Measurements from ENCODE around the gene MBD3L4.
"Not testable (repeated sequence)": the region's sequence is repeated elsewhere in the genome, so short reads cannot be mapped to it uniquely, and the experiment has no call there.

Gene MBD3L4

DNA sequence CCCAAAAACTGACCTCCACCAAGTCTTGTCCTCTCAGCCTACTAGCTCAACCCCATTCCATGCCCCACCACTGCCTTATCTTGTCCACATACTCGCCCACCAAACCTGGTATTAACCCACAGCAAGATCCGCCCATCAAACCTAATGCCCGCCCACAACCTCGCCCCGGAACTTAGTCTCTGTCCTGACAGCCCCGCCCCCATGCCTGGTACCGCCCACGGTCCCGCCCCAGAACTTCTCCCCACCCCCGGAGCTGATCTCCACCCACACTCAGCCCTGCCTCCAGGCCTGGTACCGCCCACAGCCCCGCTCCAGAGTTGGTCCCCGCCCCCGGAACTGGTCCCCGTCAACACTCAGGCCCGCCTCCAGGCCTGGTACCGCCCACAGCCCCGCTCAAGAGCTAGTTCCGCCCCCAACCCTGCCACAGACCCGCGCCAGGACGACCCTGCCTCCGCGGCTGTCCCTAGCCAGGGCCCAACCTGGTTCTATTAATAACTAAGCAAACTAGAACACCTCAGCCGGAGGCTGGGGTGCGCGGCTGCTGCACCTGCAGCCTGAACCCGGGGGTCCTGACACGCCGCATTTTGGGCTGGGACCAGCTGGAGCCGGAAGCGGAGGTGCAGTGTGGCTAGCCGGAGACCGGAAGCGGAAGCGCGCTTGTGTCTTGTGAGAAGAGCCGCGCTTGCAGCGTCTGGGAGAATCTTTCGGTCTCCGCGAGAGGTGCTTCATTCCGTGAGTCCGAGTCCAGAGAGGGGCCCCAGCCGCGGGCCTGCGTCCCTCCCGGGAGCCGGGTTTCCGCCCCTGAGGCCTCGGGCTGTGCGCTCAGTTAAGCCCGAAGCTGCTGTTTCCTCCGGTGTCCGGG is 29.3 kb upstream of the MBD3L4 start, which contains the start of gene ZNF557:
TSS of gene ZNF557 (plus strand) at position 662 of the 862 bp plus-strand sequence. CDS start 5,372 bp downstream, outside the sequence.
- TF ChIP-seq, protein P1, sequence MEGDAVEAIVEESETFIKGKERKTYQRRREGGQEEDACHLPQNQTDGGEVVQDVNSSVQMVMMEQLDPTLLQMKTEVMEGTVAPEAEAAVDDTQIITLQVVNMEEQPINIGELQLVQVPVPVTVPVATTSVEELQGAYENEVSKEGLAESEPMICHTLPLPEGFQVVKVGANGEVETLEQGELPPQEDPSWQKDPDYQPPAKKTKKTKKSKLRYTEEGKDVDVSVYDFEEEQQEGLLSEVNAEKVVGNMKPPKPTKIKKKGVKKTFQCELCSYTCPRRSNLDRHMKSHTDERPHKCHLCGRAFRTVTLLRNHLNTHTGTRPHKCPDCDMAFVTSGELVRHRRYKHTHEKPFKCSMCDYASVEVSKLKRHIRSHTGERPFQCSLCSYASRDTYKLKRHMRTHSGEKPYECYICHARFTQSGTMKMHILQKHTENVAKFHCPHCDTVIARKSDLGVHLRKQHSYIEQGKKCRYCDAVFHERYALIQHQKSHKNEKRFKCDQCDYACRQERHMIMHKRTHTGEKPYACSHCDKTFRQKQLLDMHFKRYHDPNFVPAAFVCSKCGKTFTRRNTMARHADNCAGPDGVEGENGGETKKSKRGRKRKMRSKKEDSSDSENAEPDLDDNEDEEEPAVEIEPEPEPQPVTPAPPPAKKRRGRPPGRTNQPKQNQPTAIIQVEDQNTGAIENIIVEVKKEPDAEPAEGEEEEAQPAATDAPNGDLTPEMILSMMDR (IDR thresholded peaks at IDR 0.05), result no peak
- no peak for TF ChIP-seq ZFX (IDR thresholded peaks at IDR 0.05; ENCODE audit: borderline replicate concordance)
- H3K27ac ChIP-seq, result peak within 1 kb of the TSS; percentile 82

DNA sequence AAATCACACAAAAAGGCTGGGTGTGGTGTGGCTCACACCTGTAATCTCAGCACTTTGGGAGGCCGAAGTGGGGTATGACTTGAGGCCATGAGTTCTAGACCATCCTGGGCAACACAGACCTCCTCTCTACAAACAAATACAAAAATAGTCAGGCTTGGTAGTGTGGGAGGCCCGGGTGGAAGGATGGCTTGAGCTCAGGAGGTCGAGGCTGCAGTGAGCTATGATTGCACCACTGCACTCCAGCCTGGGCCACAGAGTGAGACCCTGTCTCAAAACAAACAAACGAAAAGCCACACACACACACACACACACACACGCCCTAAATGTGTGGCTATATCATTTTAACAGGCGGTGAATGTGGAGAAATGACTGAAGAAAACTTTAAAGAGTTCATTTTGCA is 28.6 kb upstream of the MBD3L4 start:
- TF ChIP-seq, protein P1 (IDR thresholded peaks at IDR 0.05), result no peak
- TF ChIP-seq ZFX (IDR thresholded peaks at IDR 0.05; ENCODE audit: borderline replicate concordance), result no peak

DNA sequence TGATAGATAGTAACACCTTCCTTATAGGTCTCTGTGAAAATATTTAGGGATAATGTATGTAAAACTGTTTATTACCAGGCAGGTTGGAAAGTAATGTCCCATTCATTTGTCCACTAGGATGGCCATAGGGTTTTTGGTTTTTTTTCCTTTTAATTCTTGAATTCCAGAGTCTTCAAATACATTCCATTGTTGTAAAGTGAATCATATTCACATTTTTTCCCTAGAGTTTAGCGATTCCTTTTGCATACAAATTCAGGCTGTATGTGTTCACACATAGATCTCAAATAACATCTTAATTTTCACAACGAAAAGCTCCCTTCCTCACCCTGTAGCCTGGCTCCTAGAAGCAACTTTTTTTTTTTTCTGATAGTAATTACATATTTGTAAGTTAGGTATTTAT is 27.7 kb upstream of the MBD3L4 start:
- no peak for TF ChIP-seq ZFX (IDR thresholded peaks at IDR 0.05; ENCODE audit: borderline replicate concordance)
- TF ChIP-seq, protein P1 (IDR thresholded peaks at IDR 0.05), result no peak
- H3K27ac ChIP-seq, result no peak overlapping the region

More for the DNA sequence above, 28.6 kb upstream of the MBD3L4 start:
- H3K27ac ChIP-seq, result peak overlapping the region; percentile 82; the same call in 1 of the 2 replicates

DNA sequence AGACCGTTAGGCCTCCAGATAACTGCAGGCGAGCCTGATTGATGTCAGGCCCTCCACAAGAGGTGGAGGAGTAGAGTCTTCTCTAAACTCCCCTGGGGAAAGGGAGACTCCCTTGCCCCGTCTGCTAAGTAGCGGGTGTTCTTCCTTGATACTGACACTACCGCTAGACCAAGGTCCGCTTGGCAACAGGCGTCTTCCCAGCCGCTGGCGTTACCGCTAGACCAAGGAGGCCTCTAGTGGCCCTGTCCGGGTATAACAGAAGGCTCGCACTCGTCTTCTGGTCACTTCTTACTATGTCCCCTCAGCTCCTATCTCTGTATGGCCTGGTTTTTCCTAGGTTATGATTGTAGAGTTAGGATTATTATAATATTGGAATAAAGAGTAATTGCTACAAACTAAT is 27.1 kb upstream of the MBD3L4 start:
- H3K27ac ChIP-seq, result not testable (repeated sequence)
- TF ChIP-seq, protein P1 (IDR thresholded peaks at IDR 0.05), result peak; percentile 48

DNA sequence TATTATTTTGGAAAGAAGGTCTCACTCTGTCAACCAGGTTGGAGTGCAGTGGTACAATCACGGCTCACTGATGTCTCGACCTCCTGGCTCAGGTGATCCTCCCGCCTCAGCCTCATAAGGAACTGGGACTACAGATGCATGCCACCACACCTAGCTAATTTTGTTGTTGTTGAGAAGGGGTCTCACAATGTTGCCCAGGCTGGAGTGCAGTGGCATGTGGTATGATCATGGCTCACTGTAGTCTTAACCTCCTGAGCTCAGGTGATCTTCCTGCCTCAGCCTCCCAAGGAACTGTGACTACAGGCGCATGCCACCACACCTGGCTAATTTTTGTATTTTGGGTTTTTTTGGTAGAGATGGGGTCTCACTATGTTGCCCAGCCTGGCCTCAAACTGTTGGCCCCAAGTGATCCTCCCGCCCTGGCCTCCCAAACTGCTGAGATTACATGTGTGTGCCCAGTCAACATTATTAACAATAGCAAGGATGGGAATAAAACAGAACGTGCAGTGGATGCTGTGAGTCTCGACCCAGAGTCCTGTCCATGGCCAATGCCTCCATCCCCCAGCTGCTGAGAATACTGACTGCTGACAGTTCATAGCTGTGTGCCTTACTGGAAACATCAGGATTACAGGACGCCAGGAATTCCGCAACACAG is 23.9 kb upstream of the MBD3L4 start:
- H3K27ac ChIP-seq, result no peak overlapping the region
- no peak for TF ChIP-seq ZFX (IDR thresholded peaks at IDR 0.05; ENCODE audit: borderline replicate concordance)
- TF ChIP-seq, protein P1 (IDR thresholded peaks at IDR 0.05), result no peak

DNA sequence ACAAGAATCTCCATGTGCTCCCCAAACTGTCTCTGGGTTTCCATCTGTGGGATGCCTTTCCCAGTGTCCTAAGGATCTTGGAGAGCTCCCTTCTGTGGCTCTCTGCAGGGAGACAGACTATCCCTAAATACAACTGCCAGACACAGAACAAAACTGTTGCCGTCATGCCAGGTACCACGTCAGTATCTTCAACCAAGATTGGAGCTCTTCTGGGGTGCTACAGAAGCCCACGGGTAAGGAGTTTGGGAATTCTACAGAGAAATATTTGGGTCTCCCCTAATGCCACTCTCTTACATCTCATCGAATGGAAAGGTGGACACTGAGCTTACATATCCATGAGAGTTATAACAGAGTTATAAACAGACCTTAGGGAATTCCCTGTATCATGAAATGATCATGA is 23.4 kb upstream of the MBD3L4 start:
- H3K27ac ChIP-seq, result no peak overlapping the region
- TF ChIP-seq, protein P1 (IDR thresholded peaks at IDR 0.05), result no peak
- TF ChIP-seq ZFX (IDR thresholded peaks at IDR 0.05; ENCODE audit: borderline replicate concordance), result no peak

DNA sequence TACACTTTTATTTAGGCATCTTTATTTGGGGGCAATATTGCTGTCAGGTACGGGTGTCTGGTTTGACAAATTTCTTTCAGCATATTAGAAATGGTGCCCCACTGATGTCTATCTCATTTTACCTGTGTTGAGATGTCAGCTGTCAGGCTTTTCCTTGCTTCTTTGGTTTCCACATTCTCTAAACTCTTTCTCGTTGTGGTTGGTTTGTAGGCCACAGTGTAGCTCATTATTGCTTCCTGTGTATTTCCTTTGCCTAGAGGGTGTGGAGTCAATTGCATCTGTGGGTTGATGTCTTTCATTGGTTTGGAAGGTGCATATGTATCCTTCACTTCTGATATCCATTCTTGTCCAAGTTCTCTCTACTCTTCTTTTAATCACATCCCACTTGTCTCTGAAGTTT is 20.0 kb upstream of the MBD3L4 start:
- H3K27ac ChIP-seq, result not testable (repeated sequence)

DNA sequence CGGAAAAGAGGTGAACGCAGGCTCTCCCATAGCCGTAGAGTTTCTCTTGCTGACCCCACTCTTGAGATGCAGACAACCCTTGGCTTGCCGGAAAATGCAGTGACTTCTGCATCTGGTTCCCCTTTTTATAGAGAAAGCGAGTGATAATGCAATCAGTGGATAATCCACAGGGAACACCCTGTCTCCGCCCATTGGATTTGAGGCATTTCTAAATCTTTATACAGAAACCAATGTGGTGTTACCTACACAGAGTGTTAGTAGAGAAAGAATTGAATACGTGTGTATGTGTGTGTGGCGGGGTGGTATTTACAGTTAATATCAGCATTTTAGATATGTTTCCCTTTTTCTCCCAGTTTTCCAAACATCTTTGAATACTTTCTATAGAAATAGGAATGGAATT is 18.6 kb upstream of the MBD3L4 start, which contains the start of gene MBD3L3:
TSS of gene MBD3L3 (minus strand) at position 101 of the 400 bp plus-strand sequence. CDS start at position 30, 71 bp downstream.
- H3K27ac ChIP-seq, result not testable (repeated sequence)

DNA sequence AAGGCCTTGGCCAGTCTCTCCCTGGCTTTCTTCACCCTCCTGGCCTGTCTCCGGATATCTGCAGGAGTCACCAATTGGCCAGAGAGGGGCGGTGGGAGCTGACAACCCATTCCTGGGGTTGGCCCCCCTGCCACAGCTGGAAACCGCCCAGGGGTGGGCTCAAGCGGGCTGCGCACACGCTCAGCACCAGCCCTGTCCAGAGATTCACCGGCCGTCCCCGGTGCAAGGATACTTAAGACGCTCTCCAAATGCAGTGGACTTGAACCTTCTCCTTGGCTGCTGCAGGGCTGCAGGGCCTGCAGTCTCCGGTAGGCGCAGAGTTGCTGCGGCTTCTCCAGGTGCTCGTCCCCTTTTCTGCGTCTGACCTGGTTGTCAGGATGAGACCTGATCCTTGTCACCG is 16.4 kb upstream of the MBD3L4 start:
- not testable (repeated sequence) for H3K27ac ChIP-seq

DNA sequence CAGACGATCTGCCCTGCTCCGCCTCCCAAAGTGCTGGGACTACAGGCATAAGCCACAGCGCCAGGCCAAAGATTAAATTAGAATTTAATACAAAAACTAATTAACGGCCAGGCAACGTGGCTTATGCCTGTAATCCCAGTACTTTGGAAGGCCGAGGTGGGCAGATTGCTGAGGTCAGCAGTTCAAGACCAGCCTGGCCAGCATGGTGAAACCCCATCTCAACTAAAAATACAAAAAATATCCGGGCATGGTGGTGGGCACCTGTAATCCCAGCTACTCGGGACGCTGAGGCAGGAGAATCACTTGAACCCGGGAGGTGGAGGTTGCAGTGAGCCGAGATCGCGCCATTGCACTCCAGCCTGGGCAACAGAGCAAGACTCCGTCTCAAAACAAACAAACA is 15.7 kb upstream of the MBD3L4 start:
- H3K27ac ChIP-seq, result not testable (repeated sequence)

DNA sequence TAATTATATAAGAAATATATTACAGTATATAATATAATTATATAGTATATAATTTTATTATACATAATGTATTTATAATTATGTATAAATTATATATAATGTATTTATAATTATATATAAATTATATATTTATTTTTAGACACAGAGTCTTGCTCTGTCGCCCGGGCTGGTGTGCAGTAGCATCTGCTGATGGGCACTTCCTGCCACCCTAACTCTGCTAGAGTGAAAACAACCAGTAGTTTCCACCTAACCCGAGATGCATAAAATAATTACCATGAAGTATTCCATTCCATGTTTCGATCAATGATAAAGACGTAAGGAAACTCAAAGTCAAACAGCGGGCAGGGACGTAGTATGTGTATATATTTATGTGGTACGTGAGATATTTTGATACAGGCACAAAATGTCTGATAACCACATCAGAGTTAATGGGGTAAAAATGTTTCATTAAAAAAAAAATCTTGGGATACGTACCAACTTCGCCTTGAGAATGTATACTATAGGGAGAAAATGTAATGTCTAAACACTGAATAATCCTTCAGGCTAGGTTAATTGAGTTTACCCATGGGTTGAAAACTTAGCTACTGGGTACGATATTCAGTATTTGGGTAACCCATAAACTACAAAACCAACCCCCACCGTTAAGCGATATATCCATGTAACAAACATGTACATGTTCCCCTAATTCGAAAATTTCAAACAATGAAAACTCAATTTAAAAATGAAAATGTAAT is 14.8 kb upstream of the MBD3L4 start:
- not testable (repeated sequence) for H3K27ac ChIP-seq

DNA sequence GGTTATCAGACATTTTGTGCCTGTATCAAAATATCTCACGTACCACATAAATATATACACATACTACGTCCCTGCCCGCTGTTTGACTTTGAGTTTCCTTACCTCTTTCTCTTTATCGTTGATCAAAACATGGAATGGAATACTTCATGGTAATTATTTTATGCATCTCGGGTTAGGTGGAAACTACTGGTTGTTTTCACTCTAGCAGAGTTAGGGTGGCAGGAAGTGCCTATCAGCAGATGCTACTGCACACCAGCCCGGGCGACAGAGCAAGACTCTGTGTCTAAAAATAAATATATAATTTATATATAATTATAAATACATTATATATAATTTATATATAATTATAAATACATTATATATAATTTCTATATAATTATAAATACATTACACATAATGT is 12.9 kb upstream of the MBD3L4 start:
- H3K27ac ChIP-seq, result not testable (repeated sequence)

Data from 22Rv1 (cell line).